Measurements from ENCODE around the gene ADH1B.
"Not testable (repeated sequence)": the region's sequence is repeated elsewhere in the genome, so short reads cannot be mapped to it uniquely, and the experiment has no call there.

Gene ADH1B

GRCh38 chr4:99323756-99324155, 2.6 kb upstream of the ADH1B start:
- DNase-seq = no peak

- DNase-seq = not testable (repeated sequence)
Measured at GRCh38 chr4:99317811-99318210, 3.4 kb downstream of the ADH1B start.

DNA sequence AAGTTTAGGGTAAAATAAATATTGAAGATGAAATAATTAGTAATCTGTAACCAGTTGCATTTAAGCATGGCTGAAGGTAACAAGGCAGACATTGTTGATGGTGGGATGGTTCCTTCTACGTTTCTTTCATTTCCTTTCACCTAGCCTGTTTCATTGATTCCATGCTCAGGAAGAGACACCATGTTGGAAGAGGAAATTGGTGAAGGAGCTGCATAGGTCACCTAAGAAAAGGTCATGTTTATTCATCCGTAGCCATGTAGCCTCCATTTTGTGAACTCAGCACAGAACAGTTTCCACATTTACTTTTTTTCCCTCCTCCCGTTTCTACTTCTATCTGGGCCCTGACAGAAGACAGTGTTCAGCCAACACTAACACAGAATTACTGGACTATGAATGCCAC, 3.8 kb downstream of the ADH1B start:
- DNase-seq = no peak

GRCh38 chr4:99315839-99316238, 5.4 kb downstream of the ADH1B start:
- DNase-seq = no peak

GRCh38 chr4:99314211-99314610, 7.0 kb downstream of the ADH1B start:
- no peak for DNase-seq

- DNase-seq = no peak
Measured at GRCh38 chr4:99310389-99310788, 10.8 kb downstream of the ADH1B start.

DNA sequence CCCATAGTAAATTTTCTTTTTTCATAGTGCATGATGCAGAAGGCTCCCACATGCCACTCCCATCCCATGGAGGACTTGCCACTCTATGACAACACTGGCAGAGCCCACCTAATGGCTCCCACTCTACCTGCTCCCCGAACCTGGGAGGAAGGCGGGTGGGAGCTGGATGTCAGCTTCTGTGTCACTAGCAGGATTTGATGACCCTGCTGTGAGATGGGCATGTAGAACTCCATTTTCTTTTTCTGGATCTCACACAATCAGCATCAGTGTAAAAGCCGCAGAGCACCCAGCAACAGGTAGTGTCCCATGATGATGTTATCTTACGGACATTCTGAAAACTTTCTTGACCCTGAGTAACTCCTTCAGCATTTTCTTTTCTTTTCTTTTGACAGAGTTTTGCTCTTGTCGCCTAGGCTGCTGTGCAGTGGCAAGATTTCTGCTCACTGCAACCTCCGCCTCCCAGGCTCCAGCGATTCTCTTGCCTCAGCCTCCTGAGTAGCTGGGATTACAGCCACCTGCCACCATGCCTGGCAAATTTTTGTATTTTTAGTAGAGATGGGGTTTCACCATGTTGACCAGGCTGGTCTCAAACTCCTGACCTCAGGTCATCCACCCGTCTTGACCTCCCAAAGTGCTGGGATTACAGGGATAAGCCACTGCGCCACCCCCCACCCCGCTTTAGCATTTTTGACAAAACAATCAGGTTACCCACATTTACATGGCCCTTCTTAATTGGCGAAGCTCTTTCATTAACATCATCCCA, 15.4 kb downstream of the ADH1B start:
- DNase-seq = no peak

GRCh38 chr4:99301376-99302164, 19.6 kb downstream of the ADH1B start:
- no peak for DNase-seq

DNA sequence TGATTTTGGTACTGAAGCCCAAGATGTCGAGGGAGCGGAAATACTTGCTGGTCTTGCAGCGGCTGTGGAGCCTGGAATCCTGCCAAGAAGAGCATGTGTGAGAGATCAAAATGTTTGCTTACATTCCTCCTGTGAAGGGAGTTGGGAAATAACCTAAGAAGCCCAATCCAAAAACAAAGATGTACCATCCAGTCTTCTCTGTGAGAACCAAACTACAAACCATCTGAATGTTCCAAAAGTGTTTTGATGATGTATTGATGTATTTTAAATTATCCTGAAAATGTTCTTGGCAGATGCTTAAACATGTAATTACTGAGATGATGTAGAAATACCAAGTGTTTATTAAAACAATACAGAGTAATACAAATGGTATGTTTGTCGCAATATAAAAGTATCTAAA, 20.3 kb downstream of the ADH1B start:
- DNase-seq = no peak

- DNase-seq = no peak
Measured at GRCh38 chr4:99293357-99293756, 27.8 kb downstream of the ADH1B start.

GRCh38 chr4:99290848-99291786, 30.1 kb downstream of the ADH1B start, which contains the start of gene ADH1A:
Gene ADH1A (minus strand): TSS chr4:99290985. CDS start chr4:99290914, 71 bp downstream.
- DNase-seq = no peak

- no peak for DNase-seq
Measured at GRCh38 chr4:99285387-99285786, 35.8 kb downstream of the ADH1B start.

DNA sequence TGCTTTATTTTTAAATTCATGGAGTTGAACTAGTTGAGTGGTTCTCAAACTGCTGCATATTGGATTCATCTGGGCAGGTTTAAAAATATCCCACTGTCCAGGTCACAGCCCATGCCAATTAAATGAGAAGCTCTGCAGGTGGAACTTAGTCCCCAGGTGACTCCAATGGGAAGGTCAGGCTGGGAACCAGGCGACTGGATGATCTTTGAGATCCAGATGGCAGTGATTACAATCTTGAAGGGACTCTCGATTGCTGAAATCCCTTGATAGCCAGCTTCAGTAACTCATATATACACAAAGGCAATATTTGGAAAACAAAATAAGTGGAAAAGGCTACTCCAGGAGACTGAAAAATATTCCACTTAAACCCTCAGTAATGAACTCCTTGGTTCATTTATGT, 38.5 kb downstream of the ADH1B start:
- no peak for DNase-seq

DNA sequence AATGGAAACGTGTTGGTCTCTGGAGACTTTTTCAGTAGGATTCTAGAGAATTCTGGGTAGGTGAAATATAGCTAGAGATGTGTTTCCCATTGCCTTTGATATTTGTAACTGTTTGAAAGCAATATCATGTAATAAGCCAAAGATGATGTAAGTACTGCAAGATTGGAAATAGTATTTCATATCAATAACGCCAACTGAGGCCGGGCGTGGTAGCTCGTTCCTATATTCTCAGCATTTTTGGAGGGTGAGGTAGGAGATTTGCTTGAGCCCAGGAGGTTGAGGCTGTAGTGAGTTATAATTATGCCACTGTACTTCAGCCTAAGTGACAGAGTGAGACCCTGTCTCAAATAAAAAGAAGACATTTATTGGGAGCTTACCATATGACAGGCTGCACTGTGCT, 39.9 kb downstream of the ADH1B start:
- DNase-seq = no peak

DNA sequence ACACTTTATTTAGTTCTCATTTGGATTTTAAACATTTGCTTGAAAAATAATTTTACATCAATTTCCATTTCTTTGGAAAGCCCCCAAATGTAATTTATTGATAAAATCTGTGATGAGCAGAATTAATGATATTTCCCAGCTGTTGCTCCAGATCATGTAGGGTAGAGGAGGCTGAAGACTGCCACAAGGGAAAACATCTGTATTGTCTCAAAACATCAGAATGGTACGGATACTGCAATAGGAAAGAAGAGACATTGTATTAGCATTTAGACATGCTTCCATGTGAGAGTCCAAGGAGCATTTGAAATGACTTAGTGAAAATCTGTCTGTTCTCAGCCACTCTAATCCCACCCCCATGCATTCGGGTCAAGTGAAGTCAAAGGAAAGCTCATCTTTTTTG, 44.8 kb downstream of the ADH1B start:
- no peak for DNase-seq

DNA sequence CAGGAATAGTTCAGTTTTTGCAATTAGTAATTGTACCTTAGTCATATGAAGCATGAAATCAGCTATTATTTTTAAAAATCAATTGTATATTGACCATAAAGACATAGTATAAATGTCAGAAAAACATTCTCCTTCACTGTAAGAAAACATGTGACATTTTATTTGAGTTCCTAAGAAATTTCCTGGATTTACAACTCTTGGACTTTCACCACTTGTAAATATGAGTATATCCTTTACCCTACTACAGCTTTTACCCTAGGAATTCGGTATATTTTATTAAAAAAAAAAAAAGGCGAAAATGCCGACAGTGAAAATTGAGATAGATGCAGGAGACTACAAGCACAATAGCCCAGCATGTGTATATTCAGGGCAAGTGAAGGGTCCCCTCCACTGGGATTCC, 45.3 kb downstream of the ADH1B start:
- DNase-seq = no peak

DNA sequence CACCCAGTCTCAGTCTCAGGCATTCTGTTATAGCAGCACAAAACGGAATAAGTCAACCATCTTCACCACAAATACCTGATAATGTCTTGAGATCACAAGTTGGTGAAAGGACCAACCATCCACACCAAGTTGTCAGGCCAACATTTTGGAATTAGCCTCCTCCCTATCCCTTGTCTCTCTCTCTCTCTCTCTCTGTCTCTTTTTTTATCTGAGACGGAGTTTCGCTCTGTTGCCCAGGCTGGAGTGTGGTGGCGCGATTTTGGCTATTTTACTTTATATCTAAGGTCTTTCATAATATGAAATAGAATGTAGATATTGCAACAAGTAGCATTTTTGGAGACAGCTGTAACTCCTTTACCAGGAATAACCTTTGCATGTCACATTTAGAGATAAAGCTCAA, 46.2 kb downstream of the ADH1B start:
- DNase-seq = no peak

GRCh38 chr4:99273704-99274103, 47.5 kb downstream of the ADH1B start:
- no peak for DNase-seq

GRCh38 chr4:99264927-99265326, 56.3 kb downstream of the ADH1B start:
- no peak for DNase-seq

Measured in activated CD4-positive, alpha-beta T cell treated with anti-CD3 and anti-CD28 coated beads for 48 hours (primary cell).